Astrocyte (in vitro differentiated cells and primary cell): ENCODE data around the gene NUBP2.

Source experiments
- EZH2 ChIP-seq: IDR thresholded peaks from 2 replicates; pipeline ENCODE4 v1.6.1; 2012; ENCODE audit warnings: mild to moderate bottlenecking, low read length, inconsistent platforms; ENCODE audit not compliant: insufficient read depth
- TF ChIP-seq, protein P1 (sequence below): IDR thresholded peaks from 2 replicates; pipeline ENCODE4 v1.5.1; 2011; ENCODE audit warnings: low read depth, mild to moderate bottlenecking, inconsistent platforms, low read length, moderate library complexity; ENCODE audit not compliant: insufficient read depth

DNA sequence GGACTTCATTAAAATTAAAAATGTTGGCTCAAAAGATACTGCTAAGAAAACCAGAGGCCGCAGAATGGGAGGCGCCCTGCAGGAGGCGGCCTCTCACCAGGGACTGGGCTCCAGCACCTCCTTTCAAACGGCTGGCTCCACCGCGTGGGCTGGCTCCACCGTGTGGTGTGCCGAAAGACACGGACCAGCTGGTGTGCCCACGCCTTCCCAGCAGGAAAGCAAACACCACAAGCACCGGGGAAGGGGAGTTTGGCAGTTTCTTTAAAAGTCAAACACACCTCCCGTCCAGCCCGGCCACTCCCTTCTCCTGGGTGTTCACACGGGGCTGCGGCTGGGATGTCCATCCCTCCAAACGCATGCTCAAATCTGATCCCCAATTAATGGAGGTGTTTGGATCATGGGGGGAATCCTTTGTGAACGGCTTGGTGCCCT, 30.0 kb downstream of the NUBP2 start:
- TF ChIP-seq, protein P1, sequence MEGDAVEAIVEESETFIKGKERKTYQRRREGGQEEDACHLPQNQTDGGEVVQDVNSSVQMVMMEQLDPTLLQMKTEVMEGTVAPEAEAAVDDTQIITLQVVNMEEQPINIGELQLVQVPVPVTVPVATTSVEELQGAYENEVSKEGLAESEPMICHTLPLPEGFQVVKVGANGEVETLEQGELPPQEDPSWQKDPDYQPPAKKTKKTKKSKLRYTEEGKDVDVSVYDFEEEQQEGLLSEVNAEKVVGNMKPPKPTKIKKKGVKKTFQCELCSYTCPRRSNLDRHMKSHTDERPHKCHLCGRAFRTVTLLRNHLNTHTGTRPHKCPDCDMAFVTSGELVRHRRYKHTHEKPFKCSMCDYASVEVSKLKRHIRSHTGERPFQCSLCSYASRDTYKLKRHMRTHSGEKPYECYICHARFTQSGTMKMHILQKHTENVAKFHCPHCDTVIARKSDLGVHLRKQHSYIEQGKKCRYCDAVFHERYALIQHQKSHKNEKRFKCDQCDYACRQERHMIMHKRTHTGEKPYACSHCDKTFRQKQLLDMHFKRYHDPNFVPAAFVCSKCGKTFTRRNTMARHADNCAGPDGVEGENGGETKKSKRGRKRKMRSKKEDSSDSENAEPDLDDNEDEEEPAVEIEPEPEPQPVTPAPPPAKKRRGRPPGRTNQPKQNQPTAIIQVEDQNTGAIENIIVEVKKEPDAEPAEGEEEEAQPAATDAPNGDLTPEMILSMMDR, result peak; percentile 35
- TF ChIP-seq EZH2, result no peak
